ENCODE results near the gene NDUFB10.
"Not testable (repeated sequence)": the region's sequence is repeated elsewhere in the genome, so short reads cannot be mapped to it uniquely, and the experiment has no call there.

The NDUFB10 gene

GRCh38 chr16:1926271-1926670 is 33.1 kb upstream of the NDUFB10 start:
- DNase-seq, result no peak

- DNase-seq, result peak; percentile 67
Measured at GRCh38 chr16:1929105-1929504, 30.2 kb upstream of the NDUFB10 start.

GRCh38 chr16:1929578-1930337 is 29.6 kb upstream of the NDUFB10 start:
- DNase-seq, result peak; percentile 87

DNA sequence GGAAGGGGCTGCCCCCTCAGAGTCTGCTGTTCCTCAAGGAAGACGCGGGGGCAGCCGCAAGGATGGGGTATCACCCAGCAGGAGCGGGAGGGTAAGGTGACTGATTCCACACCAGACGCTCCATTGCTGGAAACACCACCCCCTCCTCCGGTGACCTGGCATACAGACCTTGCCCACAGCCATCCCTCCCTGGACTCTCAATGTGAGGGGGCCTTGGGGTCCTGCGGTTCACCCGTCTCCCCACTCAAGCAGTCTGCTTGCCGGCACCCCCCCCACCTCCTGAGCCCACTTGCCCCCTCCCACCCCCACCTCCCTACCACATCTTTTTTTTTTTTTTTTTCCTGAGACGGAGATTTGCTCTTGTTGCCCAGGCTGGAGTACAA is 29.0 kb upstream of the NDUFB10 start:
- DNase-seq, result no peak

DNA sequence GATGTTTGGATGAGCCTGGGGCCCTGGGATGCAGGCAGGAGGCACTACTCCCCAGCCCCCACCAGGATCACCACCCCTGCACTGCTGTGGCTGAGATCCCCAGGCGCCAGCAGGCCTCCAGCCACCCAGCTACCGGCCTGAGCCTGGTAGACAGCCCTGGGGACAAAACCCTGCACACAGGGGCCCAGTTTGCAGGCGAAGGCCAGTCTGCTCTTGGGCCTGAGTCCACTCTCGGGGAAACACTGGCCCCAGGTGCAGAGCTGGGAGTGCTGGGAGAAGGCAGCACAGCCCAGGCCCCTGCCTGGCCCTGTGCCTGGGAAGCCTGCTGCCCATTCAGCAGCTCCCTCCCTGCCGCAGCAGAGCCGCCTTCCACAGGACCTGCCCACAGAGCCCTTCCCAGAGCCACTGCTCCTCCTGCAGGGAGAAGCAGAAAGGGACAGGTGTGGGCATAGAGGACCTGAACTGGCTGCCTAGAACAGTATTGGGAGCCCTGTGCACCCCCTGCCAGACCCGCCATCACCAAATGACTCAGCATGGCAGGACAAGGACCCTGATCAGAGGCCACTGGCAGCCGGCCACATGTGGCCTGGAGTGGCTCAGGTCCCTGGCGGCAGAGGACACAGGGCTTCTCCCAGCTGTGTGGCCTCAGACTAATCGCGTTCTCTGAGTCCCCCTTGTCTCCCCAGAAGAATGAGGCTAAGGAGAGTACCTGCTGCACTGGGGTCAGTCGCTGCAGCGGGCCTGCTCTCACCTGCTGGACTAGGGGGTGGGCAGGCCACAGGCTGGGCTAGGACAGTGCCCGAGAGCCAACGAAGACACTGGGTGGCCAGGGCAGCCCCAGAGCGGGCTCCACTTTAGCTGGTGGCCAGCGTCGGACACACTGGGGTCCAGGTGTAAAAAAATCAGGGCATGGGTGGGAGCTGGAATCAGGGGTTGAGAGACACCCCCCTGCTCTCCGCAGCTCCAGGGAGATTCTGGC is 27.0 kb upstream of the NDUFB10 start:
- DNase-seq, result peak; percentile 81

DNA sequence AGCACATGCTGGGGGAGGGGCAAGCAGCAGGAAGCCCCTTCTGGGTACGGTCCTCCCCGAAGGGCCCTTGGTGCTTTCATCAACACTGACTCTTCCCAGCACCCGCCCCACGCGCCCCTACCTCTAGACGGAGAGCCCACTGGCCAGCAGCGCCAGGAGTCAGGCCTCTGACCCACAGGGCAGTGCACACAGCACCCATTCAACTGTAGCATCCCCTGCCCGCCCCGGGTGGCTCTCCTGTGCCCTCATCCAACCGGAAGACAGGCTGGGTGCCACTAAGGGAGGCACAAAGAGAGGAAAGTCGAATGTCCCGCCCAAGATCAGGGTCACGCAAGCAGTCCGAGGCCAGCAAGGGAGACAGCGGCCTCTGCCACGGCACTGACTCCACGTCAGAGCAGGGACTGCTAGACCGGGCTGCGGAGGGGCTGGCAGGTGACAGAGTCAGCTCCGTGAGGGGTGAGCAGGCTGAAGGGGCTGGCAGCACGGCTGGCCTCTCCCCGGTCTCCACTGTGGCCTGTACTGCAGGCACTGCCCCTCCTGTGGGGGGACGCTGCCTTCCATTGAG is 26.2 kb upstream of the NDUFB10 start:
- peak; percentile 61 for DNase-seq

DNA sequence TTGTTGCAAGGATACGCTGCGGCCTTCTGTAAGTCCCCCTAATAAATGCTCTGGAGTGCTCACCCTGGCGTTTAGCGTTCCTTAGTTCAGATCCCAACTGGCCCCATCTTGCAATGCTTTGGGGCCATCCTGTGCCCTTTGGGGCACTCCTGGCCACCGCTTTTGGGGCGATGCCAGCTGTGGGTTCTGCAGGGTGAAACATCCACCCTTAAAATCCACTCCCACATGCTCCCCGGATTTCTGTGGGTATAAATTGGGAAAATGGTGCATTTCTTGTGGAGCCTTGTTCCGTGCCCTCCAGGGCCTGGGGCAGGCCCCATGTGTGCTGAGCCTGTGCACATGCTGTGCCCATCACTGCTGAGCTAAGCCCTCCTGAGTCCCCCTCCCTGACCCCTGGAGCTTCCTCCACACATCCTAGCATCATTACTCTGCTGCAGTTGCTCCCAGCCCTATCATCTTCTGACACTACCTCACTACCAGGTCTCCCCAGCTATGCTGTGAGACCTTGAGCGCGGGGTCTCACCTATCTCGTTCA is 22.3 kb upstream of the NDUFB10 start:
- no peak for DNase-seq

DNA sequence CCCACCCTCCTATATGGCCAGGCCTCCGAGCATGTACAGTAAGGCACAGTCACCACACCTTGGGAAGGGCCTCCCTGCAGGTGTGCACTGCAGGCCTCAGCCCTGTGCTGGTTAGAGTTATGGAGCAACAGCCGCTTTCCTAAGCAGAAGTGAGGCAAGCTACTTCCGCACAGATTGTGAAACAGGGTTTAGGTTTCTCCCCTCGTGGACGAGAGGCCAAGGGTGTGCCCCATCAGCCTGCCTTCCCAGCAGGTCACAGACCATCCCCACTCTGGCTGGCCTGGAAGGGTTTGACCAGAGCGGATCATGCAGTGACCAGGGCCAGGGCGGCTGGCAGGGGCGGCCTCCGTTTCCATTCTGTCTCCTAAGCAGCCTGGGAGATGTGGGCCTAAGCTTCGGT is 21.0 kb upstream of the NDUFB10 start:
- no peak for DNase-seq

DNA sequence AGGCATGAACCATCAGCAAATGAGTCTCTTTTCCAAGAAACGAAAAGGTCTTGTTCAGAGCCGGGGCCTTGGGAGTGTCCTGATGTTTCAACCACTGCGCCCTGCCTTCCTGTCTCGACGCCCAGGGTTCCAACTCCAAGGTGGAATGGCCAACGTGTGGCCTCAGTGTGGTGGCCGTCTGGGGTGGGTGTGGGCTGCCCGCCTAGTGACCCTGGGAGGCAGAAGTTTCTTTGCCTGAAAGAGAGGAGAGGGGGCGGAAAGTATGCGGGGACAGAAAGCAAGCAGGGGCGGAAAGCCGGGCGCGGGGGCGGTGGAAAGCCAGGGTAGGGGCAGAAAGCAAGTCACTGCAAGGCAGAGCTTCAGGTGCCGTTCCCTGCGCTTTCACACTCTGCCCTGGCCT is 20.4 kb upstream of the NDUFB10 start:
- DNase-seq, result no peak

GRCh38 chr16:1939833-1940232 is 19.5 kb upstream of the NDUFB10 start:
- DNase-seq, result not testable (repeated sequence)

DNA sequence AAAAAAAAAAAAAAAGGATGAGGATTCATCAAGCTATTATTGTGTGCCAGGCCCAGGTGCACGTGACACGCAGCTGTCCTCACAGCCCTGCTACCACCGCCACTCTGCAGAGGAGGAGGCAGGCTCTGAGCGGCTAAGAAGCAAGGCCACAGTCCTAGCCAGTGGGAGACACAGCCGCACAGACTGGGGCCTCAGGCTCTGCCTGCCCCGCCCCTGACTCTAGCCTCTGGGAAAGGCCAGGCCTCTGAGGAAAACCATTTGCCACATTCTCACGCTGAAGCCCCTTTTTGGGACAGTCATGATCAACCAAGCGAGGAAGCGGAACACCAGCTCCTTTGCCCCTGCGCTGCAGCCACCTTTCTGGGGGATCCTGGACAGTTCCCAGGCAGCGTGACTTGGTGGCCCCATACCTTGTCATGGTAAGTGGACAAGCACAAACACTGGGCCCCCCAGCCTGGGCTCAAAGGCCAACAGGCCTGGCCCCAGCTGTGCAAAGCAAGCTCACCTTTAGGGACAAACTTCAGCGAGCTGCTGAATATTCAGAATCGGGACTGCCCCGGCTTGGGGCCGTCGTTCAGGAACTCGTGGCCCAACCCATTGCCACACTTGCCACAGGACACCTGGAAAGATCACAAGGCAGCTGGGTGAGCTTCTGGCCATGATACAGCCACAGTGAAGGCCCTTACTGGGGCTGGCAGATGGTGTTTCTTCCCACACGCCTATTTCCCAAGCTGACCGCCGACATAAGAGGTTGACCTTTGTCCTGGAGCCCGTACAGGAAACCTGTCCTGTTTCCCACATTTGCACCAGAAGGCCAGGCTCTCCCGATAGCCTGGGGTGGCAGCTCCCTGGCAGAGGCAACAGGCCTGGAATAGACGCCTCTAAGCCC is 18.8 kb upstream of the NDUFB10 start:
- DNase-seq, result peak; percentile 89

GRCh38 chr16:1941162-1942046 is 17.9 kb upstream of the NDUFB10 start:
- peak; percentile 90 for DNase-seq

GRCh38 chr16:1942047-1942809 is 17.1 kb upstream of the NDUFB10 start:
- DNase-seq, result peak; percentile 75

DNA sequence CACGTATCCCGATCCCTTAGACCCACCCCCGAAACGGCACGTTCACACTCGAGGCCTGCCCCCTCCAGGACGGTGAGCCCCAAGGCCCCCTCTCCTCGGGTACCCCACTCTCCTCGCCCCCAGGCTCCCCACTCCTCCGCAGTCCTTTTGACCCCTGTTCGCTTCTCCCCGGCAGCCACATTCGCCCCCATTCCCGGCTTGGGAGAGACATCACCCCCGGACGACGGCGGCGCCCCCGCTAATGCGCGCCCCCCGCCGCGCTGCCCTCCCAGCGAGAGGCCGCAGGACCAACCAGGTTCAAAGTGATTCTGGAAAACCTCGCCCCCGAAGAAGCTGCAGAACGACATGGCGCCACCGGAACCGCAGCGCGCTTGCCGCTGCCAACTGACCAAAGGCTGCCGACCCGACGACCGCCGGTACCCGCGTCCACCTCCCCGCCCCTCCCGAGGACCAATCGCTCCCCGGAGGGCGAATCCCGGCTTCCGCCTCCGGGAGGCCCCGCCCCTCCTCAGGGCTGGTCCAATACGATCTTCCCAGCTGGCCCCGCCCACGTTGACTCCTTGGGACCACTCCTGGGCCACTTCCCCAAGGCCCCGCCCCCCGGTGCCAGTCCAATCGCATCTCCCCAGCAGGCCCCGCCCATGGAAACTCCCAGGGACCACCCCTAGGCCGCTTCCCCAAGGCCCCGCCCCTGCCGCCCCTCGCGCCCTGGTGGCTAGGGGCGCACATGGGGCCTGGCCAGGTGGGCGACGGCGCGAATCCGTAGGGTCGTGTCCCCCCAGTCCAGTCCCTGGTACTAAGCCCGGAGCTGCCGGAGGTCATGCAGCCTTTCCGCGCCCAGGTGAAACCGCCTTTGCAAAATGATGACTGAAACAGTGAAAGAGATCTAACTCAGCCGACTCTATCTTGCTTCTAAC is 16.3 kb upstream of the NDUFB10 start, which contains the start of gene MSRB1:
TSS of gene MSRB1 (minus strand) at position 390 of the 917 bp plus-strand sequence. CDS start at position 347, 43 bp downstream.
- DNase-seq, result peak; percentile 99

DNA sequence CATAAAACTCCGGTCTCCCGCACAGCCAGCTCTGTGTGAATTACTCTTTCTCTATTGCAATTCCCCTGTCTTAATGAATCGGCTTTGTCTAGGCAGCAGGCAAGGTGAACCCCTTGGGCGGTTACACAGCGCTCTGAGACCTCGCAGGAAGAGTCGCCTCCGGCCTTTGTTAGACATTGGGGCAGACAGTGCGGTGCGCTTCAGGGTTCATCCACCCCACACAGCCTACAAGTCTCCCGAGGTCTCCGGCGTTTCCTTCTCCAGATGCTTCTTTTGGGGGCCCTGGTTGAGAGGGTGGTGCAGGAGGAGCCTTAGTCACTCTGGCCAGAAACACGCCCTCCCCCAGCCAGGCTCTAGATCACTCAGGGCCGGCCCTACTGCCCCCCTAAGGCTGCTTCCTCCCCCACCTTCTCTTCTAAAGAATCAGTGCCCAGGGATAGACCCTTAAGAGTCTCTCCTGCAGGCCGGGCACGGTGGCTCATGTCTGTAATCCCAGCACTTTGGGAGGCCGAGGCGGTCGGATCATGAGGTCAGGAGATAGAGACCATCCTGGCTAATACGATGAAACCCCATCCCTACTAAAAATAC is 14.6 kb upstream of the NDUFB10 start:
- no peak for DNase-seq

GRCh38 chr16:1945559-1946391 is 13.6 kb upstream of the NDUFB10 start:
- no peak for DNase-seq

DNA sequence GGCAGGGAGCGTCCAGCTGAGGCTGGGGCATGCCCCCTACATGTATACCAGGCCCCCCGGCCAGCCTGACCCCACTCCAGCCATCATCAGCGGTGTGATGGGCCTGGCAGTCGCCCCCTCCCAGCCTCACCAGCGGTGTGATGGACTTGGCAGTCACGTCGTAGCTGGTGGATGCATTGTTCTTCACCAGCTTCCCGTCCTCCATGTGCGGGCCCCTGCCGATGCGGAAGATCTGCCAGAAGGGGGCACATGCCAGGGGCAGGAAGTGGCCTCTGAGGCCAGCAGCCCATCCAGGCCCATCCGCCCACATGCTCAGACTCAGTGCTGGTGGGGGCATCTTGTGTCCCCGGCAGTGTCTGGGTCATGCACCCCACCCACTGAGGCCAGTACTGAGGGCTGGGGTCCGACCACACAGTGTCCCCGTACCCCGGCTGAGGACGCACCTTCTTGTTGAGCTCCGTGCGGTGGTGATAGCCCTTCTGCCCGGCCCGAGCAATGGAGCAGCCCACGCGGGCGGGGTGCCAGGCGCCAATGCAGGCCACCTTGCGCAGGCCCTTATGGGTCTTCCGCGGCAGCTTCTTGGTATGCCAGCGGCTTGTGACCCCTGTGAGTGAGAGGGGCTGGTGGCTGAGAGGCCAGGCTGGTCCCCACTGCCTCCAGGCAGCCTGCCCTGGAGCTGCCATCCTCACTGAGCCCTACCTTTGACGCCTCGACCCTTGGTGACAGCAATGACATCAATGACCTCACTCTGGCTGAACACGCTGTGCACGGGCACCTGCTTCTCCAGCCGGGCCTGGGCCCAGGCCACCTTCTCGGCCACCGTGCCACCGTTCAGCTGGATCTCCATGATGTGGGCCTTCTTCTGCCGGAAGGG is 12.6 kb upstream of the NDUFB10 start:
- no peak for DNase-seq

Measured in DMS53 (cell line).